ENCODE data around the gene HOXC9. TPM values are rescaled to one million over a fixed set of nuclear protein-coding genes. Genes with fewer than 3 reads are reported as not detected.

The HOXC9 gene
- polyA plus RNA-seq, 2 of the 4 experiments (the other 2 are of a cell fraction) = 5.2 to 6.6 TPM

- 0 out of 2 replicates have a peak, but pooled peaks have one; percentile 42 for TF ChIP-seq TP53 (CRISPR knock-in tag; IDR thresholded peaks at IDR 0.05)
- TF ChIP-seq MAX (IDR thresholded peaks at IDR 0.05) = peak; percentile 25; the same call in 1 of the 2 replicates
- TF ChIP-seq CEBPB (IDR thresholded peaks at IDR 0.05) = no peak
- TF ChIP-seq RCOR1 (IDR thresholded peaks at IDR 0.05; ENCODE audit: low read depth, low read length) = no peak
- TF ChIP-seq ESRRA (IDR thresholded peaks at IDR 0.05; ENCODE audit: borderline replicate concordance, low read length) = no peak
- TF ChIP-seq E2F6 (IDR thresholded peaks at IDR 0.05; ENCODE audit: borderline replicate concordance, low read depth) = no peak; the same call in 1 of the 2 replicates
- TF ChIP-seq PHF8 (IDR thresholded peaks at IDR 0.05; ENCODE audit: borderline replicate concordance, low read depth) = peak; percentile 57; the same call in 1 of the 2 replicates
- TF ChIP-seq MYC (IDR thresholded peaks at IDR 0.05; ENCODE audit: borderline replicate concordance, low read length) = no peak
- TF ChIP-seq HMGXB4 (CRISPR knock-in tag; IDR thresholded peaks at IDR 0.05; ENCODE audit: borderline replicate concordance) = peak; percentile 78; the same call in 1 of the 2 replicates
- no peak for TF ChIP-seq EP300 (IDR thresholded peaks at IDR 0.05)
- no peak for TF ChIP-seq BHLHE40 (IDR thresholded peaks at IDR 0.05; ENCODE audit: low read depth, low read length)
- no peak for TF ChIP-seq ZNF302 (CRISPR knock-in tag; IDR thresholded peaks at IDR 0.05)
- no peak for TF ChIP-seq POLR2AphosphoS2 (conservative IDR thresholded peaks at IDR 0.05; ENCODE audit: low read length)
- no peak for TF ChIP-seq HES2 (IDR thresholded peaks at IDR 0.05)
Observed at GRCh38 chr12:54017878-54018467, 18.0 kb downstream of the HOXC9 start (continued).

- Histone ChIP-seq H3K4me2 (peak overlapping the region; percentile 96), H3K4me1 (peaks cover 42% of the 10 kb centered on the region), H3K27ac (peak overlapping the region; percentile 96 to 99), H3K4me3 (peak overlapping the region; percentile 61), H3K9me3 (no peaks in the 10 kb centered on the region)
- ChIA-PET POLR2A (interaction anchor here (1.3 to 2.4 kb wide), 3 partner anchors 10 to 182 kb away, joined by 9 to 40 read pairs (median 18); partner anchors contain the start of genes HOXC8 and HOXC9), CTCF (interaction anchor here (1.8 to 27.9 kb wide), 2 partner anchors 10 to 175 kb away, joined by 8 to 476 read pairs; partner anchors contain the start of genes HOXC8 and SMUG1)
- WGBS (ENCODE audit: missing lambda C conversion rate) = 28% methylated on average over 26 of the region's 29 CpGs
- ATAC-seq (no peak), FAIRE-seq (no peak), DNase-seq (ENCODE audit: low read depth in 1 of 2, low spot score in 1 of 2) (peak in 1 of 2 experiments; percentile 39)
- no peak for TF ChIP-seq HES2 (IDR thresholded peaks at IDR 0.05)
- no peak for TF ChIP-seq NFE2L2 (conservative IDR thresholded peaks at IDR 0.05; ENCODE audit: low read length)
- TF ChIP-seq MAX (IDR thresholded peaks at IDR 0.05) = no peak
- no peak for TF ChIP-seq ATOH8 (CRISPR knock-in tag; IDR thresholded peaks at IDR 0.05; ENCODE audit: low read depth)
- no peak for TF ChIP-seq HEYL (CRISPR knock-in tag; IDR thresholded peaks at IDR 0.05)
- no peak for TF ChIP-seq TFCP2L1 (CRISPR knock-in tag; IDR thresholded peaks at IDR 0.05)
- TF ChIP-seq HOXB13 (CRISPR knock-in tag; IDR thresholded peaks at IDR 0.05; ENCODE audit: low read depth) = no peak
- 0 out of 2 replicates have a peak, but pooled peaks have one; percentile 8 for TF ChIP-seq PHF8 (IDR thresholded peaks at IDR 0.05; ENCODE audit: borderline replicate concordance, low read depth)
- no peak for TF ChIP-seq SMC3 (IDR thresholded peaks at IDR 0.05)
- no peak for TF ChIP-seq CHD4 (IDR thresholded peaks at IDR 0.05; ENCODE audit: borderline replicate concordance)
- no peak for TF ChIP-seq POLR2AphosphoS2 (conservative IDR thresholded peaks at IDR 0.05; ENCODE audit: low read length)
- TF ChIP-seq ZC3H11A (IDR thresholded peaks at IDR 0.05) = no peak
- no peak for TF ChIP-seq KDM5A (IDR thresholded peaks at IDR 0.05)
- 0 out of 2 replicates have a peak, but pooled peaks have one; percentile 33 for TF ChIP-seq FOXS1 (CRISPR knock-in tag; IDR thresholded peaks at IDR 0.05)
- TF ChIP-seq PBX3 (IDR thresholded peaks at IDR 0.05) = no peak; the same call in 1 of the 2 replicates
- no peak for TF ChIP-seq EHMT2 (IDR thresholded peaks at IDR 0.05; ENCODE audit: low read depth)
- TF ChIP-seq E2F6 (IDR thresholded peaks at IDR 0.05; ENCODE audit: borderline replicate concordance, low read depth) = no peak; the same call in 1 of the 2 replicates
- no peak for TF ChIP-seq JUN (IDR thresholded peaks at IDR 0.05)
- TF ChIP-seq BCL3 (IDR thresholded peaks at IDR 0.05) = no peak
- no peak for TF ChIP-seq CBX2 (IDR thresholded peaks at IDR 0.05; ENCODE audit: borderline replicate concordance, low read depth)
Observed at GRCh38 chr12:54018468-54018984, 18.6 kb downstream of the HOXC9 start.
